ENCODE results near the gene PRCP. TPM values are rescaled to one million over a fixed set of nuclear protein-coding genes. Genes with fewer than 3 reads are reported as not detected.

PRCP gene
- total and polyA plus RNA-seq, 2 experiments from 2014 or later, result 33.3 to 52.8 TPM

DNA sequence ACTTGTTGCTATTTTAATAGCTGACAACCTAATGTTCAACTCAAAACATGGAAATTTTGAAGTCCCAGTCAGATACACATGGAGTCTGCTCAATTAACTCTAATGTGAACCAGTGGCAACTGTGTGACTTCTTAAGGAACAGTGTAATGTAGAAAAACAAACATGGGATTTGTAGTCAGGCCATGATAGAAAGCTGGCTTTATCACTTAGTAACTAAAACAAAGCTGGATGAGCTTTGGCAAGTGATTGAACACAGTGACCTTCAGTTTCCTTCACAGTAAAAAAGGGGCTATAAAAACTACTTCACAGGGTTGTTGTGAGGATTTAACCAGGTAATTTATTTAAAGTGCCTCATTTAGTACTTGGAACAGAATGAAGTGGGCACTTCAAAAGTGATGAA, 62.6 kb downstream of the PRCP start:
- Mint-ChIP-seq H3K9me3 (no peaks in the 10 kb centered on the region), H3K27me3 (ENCODE audit: insufficient read depth, low read depth, poor library complexity) (no peaks in the 10 kb centered on the region), H3K4me3 (no peak overlapping the region), H3K4me1 (no peaks in the 10 kb centered on the region), H3K27ac (no peak overlapping the region), H3K36me3 (ENCODE audit: low read depth) (no peaks in the 10 kb centered on the region; the same call in 1 of the 3 replicates)
- Histone ChIP-seq H3K4me1 (ENCODE audit: insufficient read depth) (no peaks in the 10 kb centered on the region), H2AFZ (no peak overlapping the region), H3K4me2 (no peak overlapping the region), H3K27ac (ENCODE audit: low read depth) (no peak overlapping the region), H3K9me2 (ENCODE audit: insufficient read depth) (no peaks in the 10 kb centered on the region), H4K20me1 (replicated peaks; ENCODE audit: insufficient read depth) (no peaks in the 10 kb centered on the region), H3K4me3 (no peak overlapping the region), H3K27me3 (ENCODE audit: insufficient read depth) (no peaks in the 10 kb centered on the region), H3F3A (replicated peaks; ENCODE audit: low read depth) (no peaks in the 10 kb centered on the region), H3K79me2 (replicated peaks; ENCODE audit: insufficient read depth) (no peaks in the 10 kb centered on the region), H3K36me3 (ENCODE audit: insufficient read depth) (no peaks in the 10 kb centered on the region)
- TF ChIP-seq, protein P1, sequence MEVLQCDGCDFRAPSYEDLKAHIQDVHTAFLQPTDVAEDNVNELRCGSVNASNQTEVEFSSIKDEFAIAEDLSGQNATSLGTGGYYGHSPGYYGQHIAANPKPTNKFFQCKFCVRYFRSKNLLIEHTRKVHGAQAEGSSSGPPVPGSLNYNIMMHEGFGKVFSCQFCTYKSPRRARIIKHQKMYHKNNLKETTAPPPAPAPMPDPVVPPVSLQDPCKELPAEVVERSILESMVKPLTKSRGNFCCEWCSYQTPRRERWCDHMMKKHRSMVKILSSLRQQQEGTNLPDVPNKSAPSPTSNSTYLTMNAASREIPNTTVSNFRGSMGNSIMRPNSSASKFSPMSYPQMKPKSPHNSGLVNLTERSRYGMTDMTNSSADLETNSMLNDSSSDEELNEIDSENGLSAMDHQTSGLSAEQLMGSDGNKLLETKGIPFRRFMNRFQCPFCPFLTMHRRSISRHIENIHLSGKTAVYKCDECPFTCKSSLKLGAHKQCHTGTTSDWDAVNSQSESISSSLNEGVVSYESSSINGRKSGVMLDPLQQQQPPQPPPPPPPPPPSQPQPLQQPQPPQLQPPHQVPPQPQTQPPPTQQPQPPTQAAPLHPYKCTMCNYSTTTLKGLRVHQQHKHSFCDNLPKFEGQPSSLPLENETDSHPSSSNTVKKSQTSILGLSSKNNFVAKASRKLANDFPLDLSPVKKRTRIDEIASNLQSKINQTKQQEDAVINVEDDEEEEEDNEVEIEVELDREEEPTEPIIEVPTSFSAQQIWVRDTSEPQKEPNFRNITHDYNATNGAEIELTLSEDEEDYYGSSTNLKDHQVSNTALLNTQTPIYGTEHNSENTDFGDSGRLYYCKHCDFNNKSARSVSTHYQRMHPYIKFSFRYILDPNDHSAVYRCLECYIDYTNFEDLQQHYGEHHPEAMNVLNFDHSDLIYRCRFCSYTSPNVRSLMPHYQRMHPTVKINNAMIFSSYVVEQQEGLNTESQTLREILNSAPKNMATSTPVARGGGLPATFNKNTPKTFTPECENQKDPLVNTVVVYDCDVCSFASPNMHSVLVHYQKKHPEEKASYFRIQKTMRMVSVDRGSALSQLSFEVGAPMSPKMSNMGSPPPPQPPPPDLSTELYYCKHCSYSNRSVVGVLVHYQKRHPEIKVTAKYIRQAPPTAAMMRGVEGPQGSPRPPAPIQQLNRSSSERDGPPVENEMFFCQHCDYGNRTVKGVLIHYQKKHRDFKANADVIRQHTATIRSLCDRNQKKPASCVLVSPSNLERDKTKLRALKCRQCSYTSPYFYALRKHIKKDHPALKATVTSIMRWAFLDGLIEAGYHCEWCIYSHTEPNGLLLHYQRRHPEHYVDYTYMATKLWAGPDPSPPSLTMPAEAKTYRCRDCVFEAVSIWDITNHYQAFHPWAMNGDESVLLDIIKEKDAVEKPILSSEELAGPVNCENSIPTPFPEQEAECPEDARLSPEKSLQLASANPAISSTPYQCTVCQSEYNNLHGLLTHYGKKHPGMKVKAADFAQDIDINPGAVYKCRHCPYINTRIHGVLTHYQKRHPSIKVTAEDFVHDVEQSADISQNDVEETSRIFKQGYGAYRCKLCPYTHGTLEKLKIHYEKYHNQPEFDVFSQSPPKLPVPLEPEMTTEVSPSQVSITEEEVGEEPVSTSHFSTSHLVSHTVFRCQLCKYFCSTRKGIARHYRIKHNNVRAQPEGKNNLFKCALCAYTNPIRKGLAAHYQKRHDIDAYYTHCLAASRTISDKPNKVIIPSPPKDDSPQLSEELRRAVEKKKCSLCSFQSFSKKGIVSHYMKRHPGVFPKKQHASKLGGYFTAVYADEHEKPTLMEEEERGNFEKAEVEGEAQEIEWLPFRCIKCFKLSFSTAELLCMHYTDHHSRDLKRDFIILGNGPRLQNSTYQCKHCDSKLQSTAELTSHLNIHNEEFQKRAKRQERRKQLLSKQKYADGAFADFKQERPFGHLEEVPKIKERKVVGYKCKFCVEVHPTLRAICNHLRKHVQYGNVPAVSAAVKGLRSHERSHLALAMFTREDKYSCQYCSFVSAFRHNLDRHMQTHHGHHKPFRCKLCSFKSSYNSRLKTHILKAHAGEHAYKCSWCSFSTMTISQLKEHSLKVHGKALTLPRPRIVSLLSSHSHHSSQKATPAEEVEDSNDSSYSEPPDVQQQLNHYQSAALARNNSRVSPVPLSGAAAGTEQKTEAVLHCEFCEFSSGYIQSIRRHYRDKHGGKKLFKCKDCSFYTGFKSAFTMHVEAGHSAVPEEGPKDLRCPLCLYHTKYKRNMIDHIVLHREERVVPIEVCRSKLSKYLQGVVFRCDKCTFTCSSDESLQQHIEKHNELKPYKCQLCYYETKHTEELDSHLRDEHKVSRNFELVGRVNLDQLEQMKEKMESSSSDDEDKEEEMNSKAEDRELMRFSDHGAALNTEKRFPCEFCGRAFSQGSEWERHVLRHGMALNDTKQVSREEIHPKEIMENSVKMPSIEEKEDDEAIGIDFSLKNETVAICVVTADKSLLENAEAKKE (CRISPR knock-in tag; IDR thresholded peaks at IDR 0.05), result no peak
- TF ChIP-seq, protein P2, sequence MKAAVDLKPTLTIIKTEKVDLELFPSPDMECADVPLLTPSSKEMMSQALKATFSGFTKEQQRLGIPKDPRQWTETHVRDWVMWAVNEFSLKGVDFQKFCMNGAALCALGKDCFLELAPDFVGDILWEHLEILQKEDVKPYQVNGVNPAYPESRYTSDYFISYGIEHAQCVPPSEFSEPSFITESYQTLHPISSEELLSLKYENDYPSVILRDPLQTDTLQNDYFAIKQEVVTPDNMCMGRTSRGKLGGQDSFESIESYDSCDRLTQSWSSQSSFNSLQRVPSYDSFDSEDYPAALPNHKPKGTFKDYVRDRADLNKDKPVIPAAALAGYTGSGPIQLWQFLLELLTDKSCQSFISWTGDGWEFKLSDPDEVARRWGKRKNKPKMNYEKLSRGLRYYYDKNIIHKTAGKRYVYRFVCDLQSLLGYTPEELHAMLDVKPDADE (IDR thresholded peaks at IDR 0.05), result no peak
- TF ChIP-seq POLR2AphosphoS5 (IDR thresholded peaks at IDR 0.05; ENCODE audit: low read depth) (no peak), ZNF114 (CRISPR knock-in tag; IDR thresholded peaks at IDR 0.05) (no peak), JUNB (IDR thresholded peaks at IDR 0.05; ENCODE audit: unreplicated experiment) (no peak), CREB1 (CRISPR knock-in tag; IDR thresholded peaks at IDR 0.05; ENCODE audit: low read depth) (no peak), STAT1 (IDR thresholded peaks at IDR 0.05; ENCODE audit: unreplicated experiment) (no peak), ZNF331 (CRISPR knock-in tag; IDR thresholded peaks at IDR 0.05; ENCODE audit: low read depth) (no peak), NANOG (IDR thresholded peaks at IDR 0.05; ENCODE audit: borderline replicate concordance) (no peak), EZH2phosphoT487 (IDR thresholded peaks at IDR 0.05; ENCODE audit: unreplicated experiment) (no peak), EZH2 (IDR thresholded peaks at IDR 0.05; ENCODE audit: low read depth, unreplicated experiment) (no peak)
- TF ChIP-seq, protein P3, sequence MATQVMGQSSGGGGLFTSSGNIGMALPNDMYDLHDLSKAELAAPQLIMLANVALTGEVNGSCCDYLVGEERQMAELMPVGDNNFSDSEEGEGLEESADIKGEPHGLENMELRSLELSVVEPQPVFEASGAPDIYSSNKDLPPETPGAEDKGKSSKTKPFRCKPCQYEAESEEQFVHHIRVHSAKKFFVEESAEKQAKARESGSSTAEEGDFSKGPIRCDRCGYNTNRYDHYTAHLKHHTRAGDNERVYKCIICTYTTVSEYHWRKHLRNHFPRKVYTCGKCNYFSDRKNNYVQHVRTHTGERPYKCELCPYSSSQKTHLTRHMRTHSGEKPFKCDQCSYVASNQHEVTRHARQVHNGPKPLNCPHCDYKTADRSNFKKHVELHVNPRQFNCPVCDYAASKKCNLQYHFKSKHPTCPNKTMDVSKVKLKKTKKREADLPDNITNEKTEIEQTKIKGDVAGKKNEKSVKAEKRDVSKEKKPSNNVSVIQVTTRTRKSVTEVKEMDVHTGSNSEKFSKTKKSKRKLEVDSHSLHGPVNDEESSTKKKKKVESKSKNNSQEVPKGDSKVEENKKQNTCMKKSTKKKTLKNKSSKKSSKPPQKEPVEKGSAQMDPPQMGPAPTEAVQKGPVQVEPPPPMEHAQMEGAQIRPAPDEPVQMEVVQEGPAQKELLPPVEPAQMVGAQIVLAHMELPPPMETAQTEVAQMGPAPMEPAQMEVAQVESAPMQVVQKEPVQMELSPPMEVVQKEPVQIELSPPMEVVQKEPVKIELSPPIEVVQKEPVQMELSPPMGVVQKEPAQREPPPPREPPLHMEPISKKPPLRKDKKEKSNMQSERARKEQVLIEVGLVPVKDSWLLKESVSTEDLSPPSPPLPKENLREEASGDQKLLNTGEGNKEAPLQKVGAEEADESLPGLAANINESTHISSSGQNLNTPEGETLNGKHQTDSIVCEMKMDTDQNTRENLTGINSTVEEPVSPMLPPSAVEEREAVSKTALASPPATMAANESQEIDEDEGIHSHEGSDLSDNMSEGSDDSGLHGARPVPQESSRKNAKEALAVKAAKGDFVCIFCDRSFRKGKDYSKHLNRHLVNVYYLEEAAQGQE (IDR thresholded peaks at IDR 0.05; ENCODE audit: unreplicated experiment), result no peak
- TF ChIP-seq, protein P4, sequence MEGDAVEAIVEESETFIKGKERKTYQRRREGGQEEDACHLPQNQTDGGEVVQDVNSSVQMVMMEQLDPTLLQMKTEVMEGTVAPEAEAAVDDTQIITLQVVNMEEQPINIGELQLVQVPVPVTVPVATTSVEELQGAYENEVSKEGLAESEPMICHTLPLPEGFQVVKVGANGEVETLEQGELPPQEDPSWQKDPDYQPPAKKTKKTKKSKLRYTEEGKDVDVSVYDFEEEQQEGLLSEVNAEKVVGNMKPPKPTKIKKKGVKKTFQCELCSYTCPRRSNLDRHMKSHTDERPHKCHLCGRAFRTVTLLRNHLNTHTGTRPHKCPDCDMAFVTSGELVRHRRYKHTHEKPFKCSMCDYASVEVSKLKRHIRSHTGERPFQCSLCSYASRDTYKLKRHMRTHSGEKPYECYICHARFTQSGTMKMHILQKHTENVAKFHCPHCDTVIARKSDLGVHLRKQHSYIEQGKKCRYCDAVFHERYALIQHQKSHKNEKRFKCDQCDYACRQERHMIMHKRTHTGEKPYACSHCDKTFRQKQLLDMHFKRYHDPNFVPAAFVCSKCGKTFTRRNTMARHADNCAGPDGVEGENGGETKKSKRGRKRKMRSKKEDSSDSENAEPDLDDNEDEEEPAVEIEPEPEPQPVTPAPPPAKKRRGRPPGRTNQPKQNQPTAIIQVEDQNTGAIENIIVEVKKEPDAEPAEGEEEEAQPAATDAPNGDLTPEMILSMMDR (conservative IDR thresholded peaks at IDR 0.05; ENCODE audit: low read depth in 2 of 2), result no peak
- DNase-seq (ENCODE audit: low spot score), result no peak
- ATAC-seq, result no peak
